Measurements from ENCODE around the gene NLRP12. TPM values are rescaled to one million over a fixed set of nuclear protein-coding genes. Genes with fewer than 3 reads are reported as not detected.

Gene NLRP12
- total RNA-seq, 2 experiments from 2014 or later: not detected

- DNase-seq (ENCODE audit: low spot score): no peak
- no peak overlapping the region for H3K4me3 ChIP-seq (ENCODE audit: low read depth, low read length, poor library complexity, severe bottlenecking)
- no peaks in the 10 kb centered on the region for H3K9me2 ChIP-seq (ENCODE audit: insufficient read depth, low read length)
- no peak overlapping the region for H3K4me2 ChIP-seq (ENCODE audit: low read length)
- no peaks in the 10 kb centered on the region for H3K79me2 ChIP-seq (ENCODE audit: insufficient read depth, low read depth, low read length)
- intact Hi-C loops (cut with micrococcal nuclease; ENCODE audit: unreplicated experiment): no loop called here
- TF ChIP-seq CTCF (conservative IDR thresholded peaks at IDR 0.05; ENCODE audit: low read length) (no peak), EZH2phosphoT487 (IDR thresholded peaks at IDR 0.05; ENCODE audit: borderline replicate concordance, low read depth, low read length) (no peak)
- H2AFZ ChIP-seq (ENCODE audit: low read length): no peak overlapping the region
- no TSS peak for BruUV-seq (replicated peaks)
- H4K20me1 ChIP-seq (ENCODE audit: insufficient read depth, low read length): no peaks in the 10 kb centered on the region
- no peaks in the 10 kb centered on the region for H3K4me1 ChIP-seq (ENCODE audit: insufficient read depth, low read length, poor library complexity, severe bottlenecking)
- H3K27ac ChIP-seq (ENCODE audit: low read depth, low read length, poor library complexity, severe bottlenecking): no peak overlapping the region
- CTCF ChIA-PET (ENCODE audit: unreplicated experiment): no interaction called here
- no peaks in the 10 kb centered on the region for H3K36me3 ChIP-seq (ENCODE audit: insufficient read depth, low read length)
- POLR2A ChIA-PET: no interaction called here
- H3K9me3 ChIP-seq (ENCODE audit: low read length): no peaks in the 10 kb centered on the region
Observed at GRCh38 chr19:53813996-53814395, 10.1 kb downstream of the NLRP12 start.

GRCh38 chr19:53812335-53812734 is 11.8 kb downstream of the NLRP12 start:
- CTCF ChIA-PET (ENCODE audit: unreplicated experiment): no interaction called here
- TF ChIP-seq CTCF (conservative IDR thresholded peaks at IDR 0.05; ENCODE audit: low read length) (peak; percentile 47), EZH2phosphoT487 (IDR thresholded peaks at IDR 0.05; ENCODE audit: borderline replicate concordance, low read depth, low read length) (no peak)
- H3K79me2 ChIP-seq (ENCODE audit: insufficient read depth, low read depth, low read length): no peaks in the 10 kb centered on the region
- BruUV-seq (replicated peaks): no TSS peak
- no peaks in the 10 kb centered on the region for H3K4me1 ChIP-seq (ENCODE audit: insufficient read depth, low read length, poor library complexity, severe bottlenecking)
- peak; percentile 8 for DNase-seq (ENCODE audit: low spot score)
- no peak overlapping the region for H3K4me3 ChIP-seq (ENCODE audit: low read depth, low read length, poor library complexity, severe bottlenecking)
- no peak overlapping the region for H3K4me2 ChIP-seq (ENCODE audit: low read length)
- no peaks in the 10 kb centered on the region for H4K20me1 ChIP-seq (ENCODE audit: insufficient read depth, low read length)
- no peak overlapping the region for H3K27ac ChIP-seq (ENCODE audit: low read depth, low read length, poor library complexity, severe bottlenecking)
- no peaks in the 10 kb centered on the region for H3K9me3 ChIP-seq (ENCODE audit: low read length)
- intact Hi-C loops (cut with micrococcal nuclease; ENCODE audit: unreplicated experiment): no loop called here
- no peaks in the 10 kb centered on the region for H3K36me3 ChIP-seq (ENCODE audit: insufficient read depth, low read length)
- H2AFZ ChIP-seq (ENCODE audit: low read length): no peak overlapping the region
- no peaks in the 10 kb centered on the region for H3K9me2 ChIP-seq (ENCODE audit: insufficient read depth, low read length)
- POLR2A ChIA-PET: no interaction called here

GRCh38 chr19:53810891-53811290 is 13.2 kb downstream of the NLRP12 start:
- Histone ChIP-seq H2AFZ (ENCODE audit: low read length) (no peak overlapping the region), H3K9me2 (ENCODE audit: insufficient read depth, low read length) (no peaks in the 10 kb centered on the region), H3K9me3 (ENCODE audit: low read length) (no peaks in the 10 kb centered on the region), H4K20me1 (ENCODE audit: insufficient read depth, low read length) (no peaks in the 10 kb centered on the region), H3K36me3 (ENCODE audit: insufficient read depth, low read length) (no peaks in the 10 kb centered on the region), H3K79me2 (ENCODE audit: insufficient read depth, low read depth, low read length) (no peaks in the 10 kb centered on the region), H3K4me1 (ENCODE audit: insufficient read depth, low read length, poor library complexity, severe bottlenecking) (no peaks in the 10 kb centered on the region), H3K4me3 (ENCODE audit: low read depth, low read length, poor library complexity, severe bottlenecking) (no peak overlapping the region), H3K4me2 (ENCODE audit: low read length) (no peak overlapping the region), H3K27ac (ENCODE audit: low read depth, low read length, poor library complexity, severe bottlenecking) (no peak overlapping the region)
- TF ChIP-seq CTCF (conservative IDR thresholded peaks at IDR 0.05; ENCODE audit: low read length): no peak
- no peak for TF ChIP-seq EZH2phosphoT487 (IDR thresholded peaks at IDR 0.05; ENCODE audit: borderline replicate concordance, low read depth, low read length)
- POLR2A ChIA-PET: no interaction called here
- CTCF ChIA-PET (ENCODE audit: unreplicated experiment): no interaction called here
- DNase-seq (ENCODE audit: low spot score): no peak
- no TSS peak for BruUV-seq (replicated peaks)
- intact Hi-C loops (cut with micrococcal nuclease; ENCODE audit: unreplicated experiment): no loop called here
